Right lobe of liver (tissue), 6 donors: ENCODE data around the gene MOB3A. TPM values are rescaled to one million over a fixed set of nuclear protein-coding genes. Genes with fewer than 3 reads are reported as not detected.

Experiments
- ATAC-seq, 4 donors: fragments of 200-7000 bp; cut with Tn5 transposase; one replicate each; pipeline ENCODE4 v1.9.1; 2020; ENCODE audit warnings: mild to moderate bottlenecking in 4 of 4, moderate library complexity in 4 of 4
- DNase-seq, 3 donors: peaks; one replicate each; pipeline ENCODE4 v3.0.0-alpha.2; 2020
- H3K27ac ChIP-seq, 3 donors: fragments of 200-600 bp; one replicate each; pipeline ENCODE4 v1.8.0; 2022
- H3K27me3 ChIP-seq, 2 donors: fragments of 200-600 bp; one replicate each; pipeline ENCODE4 v1.8.0; 2022
- H3K36me3 ChIP-seq, 4 donors: fragments of 200-600 bp; sonication (generic) in 1 of 4; one replicate each; pipeline versions ENCODE4 v1.5.1 to v1.8.0; 2017 to 2022; ENCODE audit warnings: control low read depth in 1 of 4
- H3K4me1 ChIP-seq, 4 donors: fragments of 200-600 bp; sonication (generic) in 1 of 4; one replicate each; pipeline versions ENCODE4 v1.5.1 to v1.8.0; 2017 to 2022; ENCODE audit warnings: control low read depth in 1 of 4
- H3K4me3 ChIP-seq, 3 donors: fragments of 200-600 bp; one replicate each; pipeline ENCODE4 v1.8.0; 2022
- H3K9me3 ChIP-seq, 4 donors: fragments of 200-600 bp; sonication (generic) in 1 of 4; one replicate each; pipeline versions ENCODE4 v1.5.1 to v1.8.0; 2017 to 2022; ENCODE audit warnings: control low read depth in 1 of 4
- CTCF ChIP-seq, 4 donors: fragments of 200-600 bp in 3 of 4; fragments of 450-650 bp in 1 of 4; IDR thresholded peaks; one replicate each; pipeline versions ENCODE4 v1.5.1 to v1.8.0; 2016 to 2022; ENCODE audit warnings: antibody characterized with exemption in 4 of 4, mild to moderate bottlenecking in 2 of 4
- POLR2A ChIP-seq: fragments of 450-650 bp; IDR thresholded peaks from one replicate; pipeline ENCODE4 v1.6.1; 2017; ENCODE audit warnings: antibody characterized with exemption, mild to moderate bottlenecking
- WGBS: methylation state at CpG from one replicate; pipeline ENCODE4 v1.1.6; 2018; ENCODE audit warnings: low coverage, low lambda C conversion rate; ENCODE audit not compliant: insufficient coverage; ENCODE audit errors: missing lambda C conversion rate; 5-methylcytosine and 5-hydroxymethylcytosine counted together
- intact Hi-C, 2 donors: fragments of 100-400 bp; cut with DNase I; formaldehyde crosslinking; loops; one replicate each; pipeline versions ENCODE4 v1.11.2 to v1.14.1; 2022
- small RNA-seq, 2 experiments: library from RNA; depleted of rRNA; stranded (forward); fragments of <200 nt; gene quantifications; one replicate each; pipeline ENCODE3, GENCODE V24; 2016
- total RNA-seq, 6 experiments: library from RNA; depleted of rRNA in 2 of 6; stranded (reverse); fragments of >200 nt in 2 of 6; fragmentation: NEBNext Ultra II Directional in 3 of 6; extraction: Animal tissue kit (Norgen Biotek cat#: 25700) in 3 of 6; gene quantifications; one replicate each; pipeline versions ENCODE4 v1.1.0 to v1.2.4, GENCODE V29; 2016 to 2023
- donor health status: DM: no; HTN: yes; CAD: no.
- donor health status: DM: no; HTN: no; CAD: no.
- donor health status: DM: no; HTN: no; CAD: no.
- donor health status: DM: no; HTN: yes; CAD: no.
- donor health status: DM: no; HTN: yes; CAD: no.

The MOB3A gene
- total RNA-seq, 6 experiments from 2014 or later = 8.3 to 13.8 (median 10.8) TPM

GRCh38 chr19:2022289-2022688, 73.8 kb downstream of the MOB3A start:
- DNase-seq = no peak
- Histone ChIP-seq H3K9me3 (no peaks in the 10 kb centered on the region), H3K27me3 (no peaks in the 10 kb centered on the region), H3K4me3 (no peak overlapping the region), H3K27ac (no peak overlapping the region), H3K36me3 (no peaks in the 10 kb centered on the region), H3K4me1 (peaks cover 0 to 10% (median 0%) of the 10 kb centered on the region in 4 donors)
- 100% methylated on average over 2 of the region's 2 CpGs for WGBS
- ATAC-seq = no peak
- TF ChIP-seq POLR2A (no peak), CTCF (IDR thresholded peaks at IDR 0.05) (no peak)
- intact Hi-C loops = loop anchor here in 1 of 2 donors (5.0 kb wide), 1 partner anchor 50 kb away; no protein-coding TSS in a partner anchor

GRCh38 chr19:2021453-2022140, 74.5 kb downstream of the MOB3A start:
- Histone ChIP-seq H3K27ac (no peak overlapping the region), H3K4me1 (peaks cover 0 to 3% (median 0%) of the 10 kb centered on the region in 4 donors), H3K4me3 (no peak overlapping the region), H3K9me3 (no peaks in the 10 kb centered on the region), H3K36me3 (no peaks in the 10 kb centered on the region), H3K27me3 (no peaks in the 10 kb centered on the region)
- ATAC-seq (no peak), DNase-seq (no peak)
- 86% methylated on average over 2 of the region's 4 CpGs for WGBS
- intact Hi-C loops = loop anchor here in 1 of 2 donors (5.0 kb wide), 1 partner anchor 51 kb away; no protein-coding TSS in a partner anchor
- TF ChIP-seq POLR2A (no peak), CTCF (IDR thresholded peaks at IDR 0.05) (no peak)

Small RNA genes lying within 50 kb of the gene (small RNA-seq; reads per million reads assigned to genes)
- 0 reads per million in 2 experiments for gene AC007136.1

Other genes starting within 250 kb of the MOB3A start
- gene REXO1, start 247.8 kb downstream of the MOB3A start, total RNA-seq = 10 to 100 TPM in 4 of 6 experiments, 1 to 10 TPM in 2; 8.0 to 17.7 (median 12.6) TPM
- 10 to 100 TPM in 5 of 6 experiments, 1 to 10 TPM in 1; 9.9 to 23.6 (median 10.8) TPM for gene KLF16, start 232.7 kb downstream of the MOB3A start, total RNA-seq
- 10 to 100 TPM; 20.4 to 49.5 (median 23.5) TPM for gene ABHD17A, start 210.8 kb downstream of the MOB3A start, total RNA-seq
- 1 to 10 TPM; 1.8 to 5.3 (median 2.7) TPM for gene ADAT3, start 190.9 kb downstream of the MOB3A start, total RNA-seq
- 10 to 100 TPM; 22.1 to 60.6 (median 24.4) TPM for gene SCAMP4, start 190.9 kb downstream of the MOB3A start, total RNA-seq
- gene CSNK1G2, start 155.2 kb downstream of the MOB3A start, total RNA-seq = 10 to 100 TPM; 14.4 to 35.2 (median 22.6) TPM
- gene BTBD2, start 80.6 kb downstream of the MOB3A start, total RNA-seq = 10 to 100 TPM; 22.2 to 42.6 (median 29.2) TPM
- gene MKNK2, start 45.1 kb downstream of the MOB3A start, total RNA-seq = 100 to 1,000 TPM in 4 of 6 experiments, 10 to 100 TPM in 2; 80.5 to 218 (median 117) TPM
- gene IZUMO4, start 589 bp upstream of the MOB3A start, total RNA-seq = 1 to 10 TPM in 5 of 6 experiments, not detected in 1; 1.2 to 6.9 (median 4.2) TPM
- 10 to 100 TPM; 55.5 to 99.0 (median 65.5) TPM for gene AP3D1, start 55.2 kb upstream of the MOB3A start, total RNA-seq
- gene DOT1L, start 67.6 kb upstream of the MOB3A start, total RNA-seq = 10 to 100 TPM; 10.3 to 23.5 (median 14.9) TPM
- gene PLEKHJ1, start 140.0 kb upstream of the MOB3A start, total RNA-seq = 10 to 100 TPM; 24.4 to 49.3 (median 28.6) TPM
- gene SF3A2, start 140.5 kb upstream of the MOB3A start, total RNA-seq = 10 to 100 TPM; 14.0 to 22.1 (median 19.1) TPM
- gene AMH, start 153.0 kb upstream of the MOB3A start, total RNA-seq = 1 to 10 TPM in 1 of 6 experiments, under 1 TPM in 5; 0.24 to 1.2 (median 0.59) TPM
- under 1 TPM in 3 of 6 experiments, not detected in 3; 0.28 to 0.81 (median 0.42) TPM for gene JSRP1, start 160.1 kb upstream of the MOB3A start, total RNA-seq
- gene PEAK3, start 185.8 kb upstream of the MOB3A start, total RNA-seq = under 1 TPM; 0.07 to 0.49 (median 0.36) TPM
- not detected for gene LINGO3, start 211.8 kb upstream of the MOB3A start, total RNA-seq
- 10 to 100 TPM; 22.4 to 64.2 (median 28.2) TPM for gene LSM7, start 232.3 kb upstream of the MOB3A start, total RNA-seq
- gene SPPL2B, start 232.4 kb upstream of the MOB3A start, total RNA-seq = 10 to 100 TPM; 11.8 to 39.8 (median 26.5) TPM